Activated CD8-positive, alpha-beta memory T cell treated with anti-CD3 and anti-CD28 coated beads, Interleukin-2, amount 50 U/mL, for 4 hours (primary cell): Measurements from ENCODE around the gene TRMT5.

ENCODE experiments used
- DNase-seq: peaks from one replicate; pipeline ENCODE4 v3.0.0-alpha.2; 2020

TRMT5 gene

GRCh38 chr14:60963761-60964160 lies 17.1 kb downstream of the TRMT5 start:
- no peak for DNase-seq

DNA sequence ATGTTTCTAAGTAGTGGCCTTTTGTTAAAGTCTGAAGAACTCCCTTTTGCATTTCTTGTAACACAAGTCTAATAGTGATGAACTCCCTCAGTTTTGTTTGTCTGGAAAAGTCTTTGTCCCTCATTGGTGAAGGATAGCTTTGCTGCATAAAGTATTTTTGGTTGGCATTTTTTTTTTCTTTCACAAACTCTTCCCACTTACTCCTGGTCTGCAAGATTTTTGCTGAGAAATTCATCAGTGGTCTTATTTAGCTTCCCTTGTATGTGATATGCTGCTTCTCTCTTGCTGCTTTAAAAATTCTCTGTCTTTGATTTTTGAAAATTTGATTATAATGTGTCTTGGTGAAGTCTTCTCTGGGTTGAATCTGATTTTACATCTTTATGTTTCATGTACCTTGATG lies 22.7 kb downstream of the TRMT5 start:
- no peak for DNase-seq

DNA sequence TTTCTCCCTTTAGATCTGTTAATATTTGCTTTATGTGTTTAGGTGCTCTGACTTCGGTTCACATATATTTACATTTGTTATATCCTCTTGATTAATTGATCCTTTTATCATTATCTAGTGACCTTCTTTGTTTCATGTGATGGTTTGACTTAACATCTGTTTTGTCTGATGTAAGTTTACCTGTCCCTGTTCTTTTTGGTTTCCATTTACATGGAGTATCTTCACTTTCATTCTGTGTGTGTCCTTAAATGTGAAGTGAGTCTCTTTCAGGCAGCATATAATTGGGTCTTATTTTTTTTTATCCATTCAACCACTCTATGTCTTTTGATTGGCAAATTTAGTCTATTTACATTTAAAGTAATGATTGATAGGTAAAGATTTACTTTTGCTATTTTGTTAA lies 24.2 kb downstream of the TRMT5 start:
- no peak for DNase-seq

DNA sequence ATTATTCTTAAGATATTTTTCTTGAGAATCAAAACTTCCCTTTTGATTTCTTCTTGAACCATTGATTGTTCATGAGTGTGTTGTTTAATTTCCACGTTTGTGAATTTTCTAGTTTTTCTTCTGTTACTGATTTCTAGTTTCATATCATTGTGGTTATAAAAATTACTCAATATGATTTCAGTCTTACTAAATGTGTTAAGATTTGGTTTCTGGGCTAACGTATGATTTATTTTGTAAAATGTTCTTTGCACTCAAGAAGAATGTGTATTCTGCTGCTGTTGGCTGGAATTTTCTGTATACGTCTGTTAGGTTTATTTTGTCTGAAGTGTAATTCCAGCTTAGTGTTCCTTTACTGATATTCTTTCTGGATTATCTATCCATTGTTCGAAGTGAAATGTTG lies 24.7 kb downstream of the TRMT5 start:
- DNase-seq: no peak

DNA sequence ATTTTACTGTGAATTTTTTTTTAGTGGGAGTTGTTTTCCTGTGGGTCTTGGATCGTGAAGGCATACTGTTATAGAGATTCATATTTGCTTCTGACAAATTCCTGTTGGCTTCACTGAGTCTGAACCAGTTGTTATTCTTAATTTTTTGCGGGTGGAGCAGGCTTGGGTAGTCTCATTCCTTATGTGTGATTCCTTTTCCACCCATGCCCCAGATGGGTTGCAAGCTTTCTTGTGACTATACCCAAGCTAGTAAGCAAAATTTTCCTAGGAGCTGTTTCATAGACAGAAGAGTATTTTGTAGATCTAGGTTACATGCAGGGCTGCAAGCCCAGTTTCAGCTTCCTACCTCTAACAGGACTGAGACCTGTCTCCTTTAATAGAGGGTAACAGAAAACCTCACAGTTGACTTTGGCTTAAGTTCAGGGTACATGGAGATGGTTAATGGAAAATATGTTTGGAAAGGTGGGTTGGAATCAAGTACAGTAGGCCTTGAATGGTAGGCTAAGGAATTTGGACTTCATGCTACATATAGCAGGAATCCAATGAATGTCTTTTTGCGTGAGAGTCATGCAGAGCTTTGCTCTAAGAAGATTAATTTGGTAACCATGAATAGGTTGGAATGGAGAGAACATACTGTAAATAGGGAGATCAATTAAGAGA lies 29.0 kb downstream of the TRMT5 start:
- no peak for DNase-seq

DNA sequence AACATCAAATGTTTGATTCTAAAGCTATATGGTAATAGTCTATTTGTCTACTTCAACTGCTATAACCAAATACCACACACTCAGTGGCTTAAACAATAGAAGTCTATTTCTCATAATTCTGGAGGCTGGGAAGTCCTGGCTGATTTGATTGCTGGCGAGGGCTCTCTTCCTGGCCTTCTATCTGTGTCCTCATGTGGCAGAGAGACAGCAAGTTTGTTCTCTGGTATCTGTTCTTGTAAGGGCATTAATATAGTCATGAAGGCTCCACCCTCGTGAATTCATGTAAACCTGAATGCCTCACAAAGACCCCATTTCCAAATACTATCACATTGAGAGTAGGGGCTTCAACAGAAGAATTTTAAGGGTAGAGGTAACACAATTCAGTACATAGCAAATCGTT lies 34.1 kb downstream of the TRMT5 start:
- DNase-seq: no peak

DNA sequence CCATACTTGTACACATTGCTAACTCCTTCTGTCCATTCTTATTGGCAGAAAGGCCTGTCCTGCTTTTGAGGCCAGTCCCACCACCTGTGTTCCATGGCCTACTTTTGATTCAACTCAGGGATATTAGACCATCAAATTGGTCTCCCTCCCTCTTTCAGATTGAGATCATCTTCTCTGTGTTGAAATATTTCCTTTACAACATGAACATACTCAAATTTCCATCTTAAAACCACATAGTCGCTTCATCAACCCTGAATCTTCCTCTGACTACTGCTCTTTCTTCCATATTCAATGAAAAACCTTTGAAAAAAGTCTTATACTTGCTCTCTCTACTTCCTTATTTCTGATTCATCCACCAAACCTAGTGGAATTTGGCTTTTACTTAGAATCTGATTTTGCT lies 34.9 kb downstream of the TRMT5 start:
- DNase-seq: no peak

- no peak for DNase-seq
Measured at GRCh38 chr14:60944204-60944603, 36.7 kb downstream of the TRMT5 start.

- no peak for DNase-seq
Measured at GRCh38 chr14:60943637-60944032, 37.2 kb downstream of the TRMT5 start.

- DNase-seq: no peak
Measured at GRCh38 chr14:60935319-60935718, 45.6 kb downstream of the TRMT5 start.

- DNase-seq: no peak
Measured at GRCh38 chr14:60933920-60934655, 46.8 kb downstream of the TRMT5 start.

GRCh38 chr14:60931218-60931617 lies 49.7 kb downstream of the TRMT5 start:
- no peak for DNase-seq

DNA sequence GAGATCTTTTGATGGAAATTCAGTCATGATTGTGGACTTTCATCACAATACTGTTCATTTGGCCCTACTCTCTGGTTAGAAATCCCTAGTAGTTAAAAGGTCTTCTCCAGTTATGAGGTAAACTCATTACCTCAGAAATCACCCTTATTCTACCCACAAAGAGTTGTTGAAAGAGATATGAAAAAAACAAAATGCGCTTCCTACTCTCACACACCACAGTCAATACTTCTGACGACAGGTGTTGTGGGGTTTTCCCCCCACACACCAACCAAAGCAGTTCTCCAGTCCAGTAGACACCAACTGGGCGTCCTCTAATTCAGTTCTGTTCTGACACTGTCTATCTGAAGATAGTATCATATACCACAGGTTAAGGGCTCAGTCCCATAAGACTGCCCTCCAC lies 54.9 kb downstream of the TRMT5 start:
- DNase-seq: no peak

- DNase-seq: no peak
Measured at GRCh38 chr14:60925286-60925685, 55.6 kb downstream of the TRMT5 start.

DNA sequence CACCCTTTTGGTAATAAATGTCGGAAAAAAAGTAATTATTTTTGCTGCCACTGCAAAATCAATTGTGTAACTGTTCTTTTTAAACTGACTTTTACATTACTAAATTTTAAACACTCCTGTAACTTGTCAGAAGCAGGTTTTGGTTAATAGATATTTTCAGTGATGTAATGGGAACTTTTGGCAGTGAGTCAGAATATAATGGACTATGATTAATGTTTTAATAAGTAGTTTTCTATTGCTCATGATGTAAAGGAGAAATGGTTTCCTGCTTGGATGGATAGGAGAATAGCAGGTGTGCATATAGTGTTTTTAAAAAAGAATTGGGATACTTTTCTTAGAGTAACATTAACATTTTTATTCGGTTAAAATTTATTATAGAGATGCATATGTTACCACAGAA lies 58.8 kb downstream of the TRMT5 start:
- DNase-seq: no peak
